ENCODE measurements around the gene PRPSAP1. TPM values are rescaled to one million over a fixed set of nuclear protein-coding genes. Genes with fewer than 3 reads are reported as not detected.

Gene PRPSAP1
- total and polyA plus RNA-seq, 2 of the 8 experiments (the other 6 are each of a cell fraction or from before 2014, with no cell fraction given), result 32.0 to 54.2 TPM

DNA sequence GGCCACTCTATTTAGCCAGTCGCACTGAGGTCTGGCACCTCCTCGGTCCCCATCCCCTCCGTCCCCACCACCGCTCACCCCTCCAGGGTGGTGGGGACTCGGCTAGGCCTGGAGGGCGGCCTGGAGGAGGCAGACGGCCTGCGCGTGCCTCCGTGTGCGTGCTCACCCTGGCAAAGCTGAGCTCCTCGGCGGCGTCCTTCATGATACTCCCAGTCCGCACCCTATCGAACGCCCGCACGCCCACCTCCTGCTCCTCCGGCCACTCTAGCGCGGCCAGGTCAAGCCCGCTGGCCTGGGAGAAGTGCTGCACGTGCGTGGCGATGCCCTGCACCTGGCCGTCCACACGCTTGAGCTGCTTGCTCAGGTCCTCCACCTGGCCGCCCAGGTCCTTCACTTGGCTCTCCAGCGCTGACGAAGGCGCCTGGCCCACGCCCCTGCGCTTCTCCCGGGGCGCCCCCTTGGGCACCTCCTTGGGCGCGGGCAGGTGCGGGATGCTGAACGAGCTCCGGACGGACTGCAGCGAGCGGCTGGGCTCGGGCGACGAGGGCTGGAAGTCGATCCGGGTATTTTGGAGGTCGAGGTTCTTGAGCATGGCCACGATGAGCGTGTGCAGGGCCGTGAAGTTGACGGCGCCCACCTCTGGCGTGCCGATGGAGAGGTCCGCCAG, 46.3 kb downstream of the PRPSAP1 start:
- no peak overlapping the region for H3K4ac ChIP-seq (replicated peaks; ENCODE audit: insufficient read length, low read depth, low read length)
- H2BK15ac ChIP-seq (ENCODE audit: low read length), result no peak overlapping the region
- H2BK120ac ChIP-seq (replicated peaks; ENCODE audit: low read depth, low read length), result no peak overlapping the region
- no peak overlapping the region for H3K18ac ChIP-seq (ENCODE audit: extremely low read depth, low read length)
- H2BK20ac ChIP-seq (ENCODE audit: low read length), result no peak overlapping the region
- TF ChIP-seq TAF1 (IDR thresholded peaks at IDR 0.05; ENCODE audit: low read depth, low read length), result no peak
- TF ChIP-seq SP4 (IDR thresholded peaks at IDR 0.05; ENCODE audit: low read length), result no peak
- no peak for TF ChIP-seq KDM1A (IDR thresholded peaks at IDR 0.05; ENCODE audit: borderline replicate concordance, low read length)
- TF ChIP-seq, protein P1, sequence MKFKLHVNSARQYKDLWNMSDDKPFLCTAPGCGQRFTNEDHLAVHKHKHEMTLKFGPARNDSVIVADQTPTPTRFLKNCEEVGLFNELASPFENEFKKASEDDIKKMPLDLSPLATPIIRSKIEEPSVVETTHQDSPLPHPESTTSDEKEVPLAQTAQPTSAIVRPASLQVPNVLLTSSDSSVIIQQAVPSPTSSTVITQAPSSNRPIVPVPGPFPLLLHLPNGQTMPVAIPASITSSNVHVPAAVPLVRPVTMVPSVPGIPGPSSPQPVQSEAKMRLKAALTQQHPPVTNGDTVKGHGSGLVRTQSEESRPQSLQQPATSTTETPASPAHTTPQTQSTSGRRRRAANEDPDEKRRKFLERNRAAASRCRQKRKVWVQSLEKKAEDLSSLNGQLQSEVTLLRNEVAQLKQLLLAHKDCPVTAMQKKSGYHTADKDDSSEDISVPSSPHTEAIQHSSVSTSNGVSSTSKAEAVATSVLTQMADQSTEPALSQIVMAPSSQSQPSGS (IDR thresholded peaks at IDR 0.05; ENCODE audit: low read length), result no peak
- TF ChIP-seq TBP (IDR thresholded peaks at IDR 0.05; ENCODE audit: low read depth, low read length), result no peak
- TF ChIP-seq BCL11A (IDR thresholded peaks at IDR 0.05; ENCODE audit: low read depth in 2 of 2, low read length in 2 of 2), result no peak
- H4K91ac ChIP-seq (replicated peaks; ENCODE audit: insufficient read length, low read length), result no peak overlapping the region
- H3K36me3 ChIP-seq (ENCODE audit: control insufficient read depth in 2 of 4, insufficient read depth in 4 of 4, low read length in 3 of 4), result peaks cover 0 to 15% (median 5%) of the 10 kb centered on the region in 4 experiments; a peak in 7 of 8 replicates
- 96% methylated on average over 53 of the region's 58 CpGs; no CpG with 5 or more reads in 1 of the 2 experiments for WGBS, 2 experiments (ENCODE audit: extremely low coverage in 1 of 2, insufficient coverage in 1 of 2, insufficient read length in 1 of 2, insufficient replicate concordance in 2 of 2, low coverage in 1 of 2, low lambda C conversion rate in 2 of 2, missing lambda C conversion rate in 1 of 2)
- no peak for DNase-seq (ENCODE audit: low read depth in 1 of 2, low spot score in 2 of 2)
- no peak overlapping the region for H4K5ac ChIP-seq (ENCODE audit: insufficient read length, low read depth, low read length)
- H3K4me3 ChIP-seq (ENCODE audit: extremely low read depth in 1 of 4, insufficient read depth in 2 of 4, low read depth in 3 of 4, low read length in 4 of 4), result no peak overlapping the region
- no peak overlapping the region for H3K56ac ChIP-seq (replicated peaks; ENCODE audit: insufficient read length, low read depth, low read length)
- no peaks in the 10 kb centered on the region for H3K79me1 ChIP-seq (ENCODE audit: low read depth, low read length)
- CTCF ChIA-PET (ENCODE audit: partially characterized antibody), result interaction anchor here (0.6 to 11.5 kb wide), 9 partner anchors 8 to 401 kb away, joined by 3 to 161 read pairs (median 5); partner anchors contain the start of gene SPHK1
- POLR2A ChIA-PET (ENCODE audit: partially characterized antibody), result interaction anchor here (0.7 kb wide), 1 partner anchor 89 kb away, joined by 3 read pairs; no protein-coding TSS in a partner anchor
- FAIRE-seq, result no peak
- no peak overlapping the region for H3K9ac ChIP-seq (replicated peaks in 1 of 4; ENCODE audit: extremely low read depth in 1 of 4, low read depth in 3 of 4, low read length in 3 of 4)
- no peaks in the 10 kb centered on the region for H3K23me2 ChIP-seq (ENCODE audit: low read depth, low read length)
- H4K8ac ChIP-seq (ENCODE audit: extremely low read depth, insufficient read depth, low read length), result peak overlapping the region; percentile 51; the same call in 1 of the 2 replicates
- H3K27ac ChIP-seq (ENCODE audit: low read depth, low read length), result no peak overlapping the region
- H3K79me2 ChIP-seq (ENCODE audit: control insufficient read depth in 1 of 2, insufficient read depth in 2 of 2, low read length in 2 of 2), result no peaks in the 10 kb centered on the region
- H4K20me1 ChIP-seq (replicated peaks in 1 of 2; ENCODE audit: control insufficient read depth in 1 of 2, insufficient read depth in 2 of 2, low read length in 2 of 2), result peaks cover 1 to 2% of the 10 kb centered on the region in 2 experiments
- no peak overlapping the region for H3K14ac ChIP-seq (ENCODE audit: insufficient read length)
- H2BK12ac ChIP-seq (ENCODE audit: low read depth, low read length), result no peak overlapping the region
- no peaks in the 10 kb centered on the region for H3K4me1 ChIP-seq (replicated peaks in 1 of 4; ENCODE audit: control insufficient read depth in 3 of 4, insufficient read depth in 4 of 4, low read length in 3 of 4)
- no peaks in the 10 kb centered on the region for H3K27me3 ChIP-seq (replicated peaks in 1 of 4; ENCODE audit: control insufficient read depth in 3 of 4, extremely low read depth in 1 of 4, insufficient read depth in 3 of 4, low read length in 3 of 4)
- no peaks in the 10 kb centered on the region for H3K9me3 ChIP-seq (ENCODE audit: insufficient read depth in 2 of 2, low read depth in 1 of 2, low read length in 1 of 2)
- H2BK5ac ChIP-seq (ENCODE audit: low read depth, low read length), result no peak overlapping the region; the same call in 1 of the 2 replicates
- no peak overlapping the region for H3K23ac ChIP-seq (ENCODE audit: insufficient read length)
- H2AFZ ChIP-seq (ENCODE audit: low read length), result no peak overlapping the region
- no peak overlapping the region for H2AK5ac ChIP-seq (ENCODE audit: low read depth, low read length)
- H3K4me2 ChIP-seq (ENCODE audit: insufficient read depth in 1 of 2, low read depth in 2 of 2, low read length in 2 of 2), result no peak overlapping the region
